Activated CD4-positive, CD25-positive, alpha-beta regulatory T cell treated with anti-CD3 and anti-CD28 coated beads, Interleukin-2, amount 50 U/mL, for 16 hours (primary cell): ENCODE results near the gene DDX5.
"Not testable (repeated sequence)": the region's sequence is repeated elsewhere in the genome, so short reads cannot be mapped to it uniquely, and the experiment has no call there.

Source experiments
- DNase-seq: peaks from one replicate; pipeline ENCODE4 v3.0.0-alpha.2; 2020; ENCODE audit warnings: low read depth, low spot score

DDX5 gene

DNA sequence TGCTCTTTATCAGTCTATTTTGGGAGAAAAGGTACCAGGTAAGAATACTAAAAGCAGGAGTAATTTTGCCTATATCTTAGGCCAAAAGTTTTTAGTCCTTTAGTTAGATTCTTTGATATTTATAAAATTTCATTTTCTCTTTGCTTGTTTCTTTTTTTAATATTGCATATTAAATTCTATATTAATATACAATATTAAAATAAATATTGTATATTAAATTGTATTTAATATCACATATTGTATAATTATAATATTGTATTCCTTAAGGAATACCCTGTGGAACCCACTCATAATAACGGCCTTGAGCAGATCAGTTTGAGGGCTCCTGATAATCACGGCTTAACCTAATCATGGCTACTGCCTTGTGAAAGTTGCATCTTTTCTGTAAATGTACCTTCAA, 2.6 kb upstream of the DDX5 start:
- DNase-seq, result no peak

DNA sequence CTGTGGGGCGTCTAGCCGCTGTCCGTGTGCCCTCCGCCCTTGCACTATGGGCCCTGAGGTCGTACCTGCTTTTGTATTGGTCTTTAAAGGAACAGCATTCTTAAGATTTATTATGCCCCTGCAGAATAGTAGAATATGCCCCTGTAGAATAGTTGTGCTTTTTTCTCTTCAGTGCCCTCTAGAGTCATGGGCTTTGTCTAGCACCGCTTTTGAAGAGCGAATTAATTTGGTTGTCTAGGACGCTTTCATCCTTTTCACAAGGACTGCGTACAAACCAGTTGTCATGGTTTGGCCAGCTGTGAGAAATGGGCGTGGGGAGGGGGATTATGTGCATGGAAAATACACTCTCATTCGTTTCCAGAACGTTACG, 1.3 kb upstream of the DDX5 start:
- DNase-seq, result peak; percentile 20

DNA sequence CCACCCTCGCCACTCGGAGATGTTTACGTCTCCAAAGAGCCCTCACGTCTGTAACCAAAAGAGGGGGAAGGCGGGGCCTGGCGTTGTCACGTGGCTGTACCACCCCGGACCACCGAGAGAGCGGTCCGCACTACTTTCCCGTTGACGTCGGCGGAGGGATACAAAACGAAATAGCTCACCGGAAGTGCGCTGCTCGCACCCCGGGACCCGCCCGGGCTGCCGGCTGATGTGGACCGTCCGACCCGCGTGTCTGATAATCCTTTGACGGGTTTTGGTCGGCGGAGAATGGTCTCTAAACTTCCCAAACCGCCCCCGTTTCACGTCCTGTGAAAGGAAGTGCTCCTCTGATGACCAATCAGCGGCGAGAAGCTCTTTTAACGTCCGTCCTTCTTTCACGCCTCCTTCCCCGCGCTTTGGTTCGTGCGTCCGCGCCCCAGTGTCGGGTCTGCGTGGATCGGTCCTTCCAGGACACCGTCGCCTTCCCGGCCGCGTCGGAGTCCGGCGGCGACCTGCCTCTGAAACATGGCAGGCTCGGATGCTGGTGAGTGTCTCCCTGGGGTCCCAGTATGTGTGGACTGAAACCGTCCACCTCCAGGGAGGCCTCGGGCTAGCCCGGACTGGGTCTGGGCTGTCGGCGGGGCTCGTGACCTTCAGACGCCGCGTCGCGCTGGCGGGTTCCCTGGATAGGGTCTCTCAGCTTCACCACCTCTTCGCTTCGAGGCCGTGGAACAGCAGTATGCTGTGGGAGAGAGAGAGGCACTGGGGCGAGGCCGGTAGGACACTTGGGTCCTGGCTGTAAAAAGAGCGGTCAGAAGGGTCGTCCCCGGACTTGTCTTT, 705 bp upstream of the DDX5 start, which contains the start of gene CEP95:
Gene CEP95 (plus strand): TSS at position 402 of the 837 bp plus-strand sequence. CDS start 121 bp downstream, at position 523.
- peak; percentile 87 for DNase-seq

DNA sequence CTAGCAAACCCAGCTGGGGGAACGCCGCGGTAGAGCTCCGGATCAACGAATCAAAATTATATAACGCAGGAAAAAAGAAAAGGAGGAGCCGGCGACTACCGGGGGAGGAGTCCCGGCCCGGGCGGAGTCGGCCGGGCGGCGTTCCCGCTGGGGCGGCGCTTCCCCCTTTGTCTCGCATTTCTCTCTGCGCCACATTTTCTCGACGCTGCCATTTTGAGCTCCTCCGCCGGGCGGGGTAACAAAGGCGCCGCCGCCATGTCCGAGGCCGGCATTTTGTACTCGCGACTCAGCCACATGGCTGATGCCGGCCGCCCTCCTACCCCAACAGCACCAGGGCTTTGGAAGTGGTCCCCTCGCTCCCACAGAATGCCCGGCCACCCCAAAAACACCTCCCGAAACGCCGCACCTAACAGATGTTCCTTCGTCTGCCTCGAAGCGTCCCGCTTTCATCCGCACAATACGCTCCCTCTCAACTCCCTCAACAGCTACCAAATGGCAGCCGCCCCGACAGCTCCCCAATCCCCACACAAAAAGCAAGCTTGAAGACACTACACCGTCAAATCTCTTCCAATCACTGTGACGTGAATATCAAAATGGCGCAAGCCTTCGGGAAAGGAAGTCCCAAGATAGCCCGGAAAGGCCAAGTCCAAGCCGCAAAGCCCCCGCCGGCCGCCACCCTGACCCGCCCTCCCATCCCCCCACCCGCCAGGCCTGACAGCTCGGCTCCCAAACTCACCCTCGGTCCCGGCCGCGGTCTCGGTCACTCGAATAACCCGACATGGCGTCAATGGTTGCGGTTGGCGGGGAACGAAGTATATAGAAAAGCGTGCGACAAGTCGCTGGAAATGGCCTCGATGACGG, 519 bp downstream of the DDX5 start:
- DNase-seq, result peak; percentile 76

DNA sequence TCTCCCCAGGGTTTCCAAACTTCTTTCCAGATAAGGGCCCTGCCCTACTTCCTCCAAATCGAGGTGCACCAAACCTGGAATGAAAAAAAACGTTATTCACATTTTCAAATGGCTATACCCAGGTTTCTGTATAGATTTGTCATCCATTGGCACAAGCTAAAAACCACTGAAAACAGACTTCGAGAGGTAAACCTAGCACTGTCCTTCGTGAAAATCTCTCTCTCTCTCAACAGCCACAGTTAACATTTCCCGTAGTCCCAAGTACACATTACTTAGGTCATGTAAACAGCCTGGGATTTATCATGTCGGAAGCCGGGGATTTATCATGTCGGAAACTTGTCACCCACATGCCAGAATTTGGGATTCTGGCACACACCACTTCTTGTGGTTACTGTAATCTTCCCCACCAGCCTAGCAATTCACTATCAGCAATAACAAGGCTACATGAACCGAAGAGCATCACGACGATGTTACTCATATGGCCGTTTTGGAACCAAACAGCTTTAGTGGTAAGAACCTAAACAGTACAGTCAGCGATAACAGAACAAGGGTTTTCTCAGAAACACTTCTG, 1.2 kb downstream of the DDX5 start:
- no peak for DNase-seq

DNA sequence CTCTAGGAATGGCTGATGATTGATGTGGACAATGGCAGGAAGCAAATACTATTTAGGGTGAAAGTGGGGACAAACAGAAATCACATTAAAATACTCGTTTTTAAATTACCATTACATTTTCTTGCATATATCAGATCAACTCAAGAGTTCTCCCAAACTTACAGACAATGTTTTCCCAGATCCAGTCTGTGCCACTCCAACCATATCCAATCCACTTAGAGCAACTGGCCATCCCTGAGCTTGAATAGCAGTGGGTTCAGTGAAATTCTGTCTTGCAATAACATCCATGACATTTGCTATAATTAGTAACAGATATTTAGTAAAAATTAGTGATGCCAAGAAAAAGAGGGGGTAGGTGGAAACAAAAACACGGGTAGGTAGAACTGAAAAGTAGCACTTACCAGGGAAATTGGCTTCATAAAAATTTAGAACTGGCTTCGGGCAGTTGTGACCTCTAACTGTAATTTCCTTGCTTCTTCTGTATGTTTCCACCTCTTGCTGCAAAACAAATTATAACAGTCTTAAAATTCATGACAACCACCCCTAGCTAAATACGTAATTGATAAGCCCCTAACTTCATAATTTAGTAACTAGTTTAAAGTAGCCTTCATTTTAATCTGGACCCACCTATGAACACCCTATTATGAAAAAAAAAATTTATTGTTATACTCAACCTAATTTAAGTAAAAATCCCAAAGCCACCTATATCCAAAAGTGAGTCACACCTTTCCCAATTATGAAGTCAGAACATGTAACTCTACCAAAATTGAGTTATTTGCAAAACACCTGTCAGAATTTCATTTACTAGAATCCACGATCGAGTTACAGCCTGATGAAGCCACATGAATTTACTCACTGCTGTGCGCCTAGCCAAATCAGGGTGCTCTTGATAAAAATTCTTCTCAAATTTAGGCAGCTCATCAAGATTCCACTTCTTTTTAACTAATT, 2.0 kb downstream of the DDX5 start:
- no peak for DNase-seq

DNA sequence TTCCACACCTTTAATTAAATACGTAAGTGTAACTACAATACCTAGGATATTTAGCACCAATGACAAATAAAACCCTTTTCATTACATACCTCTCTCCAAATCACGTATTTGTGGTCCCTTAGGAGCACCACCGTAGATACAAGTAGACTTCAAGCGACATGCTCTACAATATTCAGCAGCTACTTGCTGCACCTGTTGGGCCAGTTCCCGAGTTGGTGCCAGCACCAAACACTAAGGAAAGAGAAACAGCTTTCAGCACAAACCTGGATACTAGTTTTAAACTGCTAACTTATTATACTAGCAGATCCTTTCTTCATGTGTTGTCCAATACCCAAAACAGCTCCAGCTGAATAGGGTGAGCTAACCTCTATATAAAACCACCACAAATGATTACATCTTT, 2.7 kb downstream of the DDX5 start:
- DNase-seq, result no peak

DNA sequence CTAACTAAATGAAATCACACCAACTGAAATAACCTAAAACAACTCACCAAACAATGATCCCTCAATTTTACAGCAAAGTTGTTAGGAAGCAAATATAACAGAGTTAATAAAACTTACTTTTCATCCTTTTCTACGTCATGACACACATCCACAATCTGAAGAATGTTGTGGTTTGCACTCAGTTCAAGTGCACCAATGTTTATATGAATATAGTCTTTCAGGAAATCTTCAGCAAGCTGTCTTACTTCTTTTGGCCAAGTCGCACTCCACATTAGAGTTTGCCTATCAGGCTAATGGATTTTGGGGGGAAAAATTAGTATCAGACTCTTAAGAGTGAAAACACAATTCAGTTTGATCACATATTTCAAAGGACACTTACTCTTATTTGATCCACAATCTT, 3.3 kb downstream of the DDX5 start:
- no peak for DNase-seq

DNA sequence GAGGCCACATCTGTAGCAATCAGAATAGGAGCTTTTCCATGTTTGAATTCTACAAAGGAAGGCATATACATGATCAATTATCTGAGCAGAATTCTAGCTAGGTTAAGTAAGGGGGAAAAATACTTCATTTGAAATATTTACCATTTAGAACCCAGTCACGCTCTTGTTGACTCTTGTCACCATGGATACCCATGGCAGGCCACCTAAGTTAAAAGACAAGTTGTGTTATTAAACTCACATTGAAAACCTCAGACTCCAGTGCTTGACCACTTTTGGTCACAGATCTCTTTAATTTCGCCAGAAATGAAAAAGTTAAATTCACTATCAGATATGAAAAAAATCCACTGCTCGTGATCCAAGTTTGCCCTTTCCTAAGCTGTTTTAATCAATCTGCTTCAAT, 4.1 kb downstream of the DDX5 start:
- DNase-seq, result no peak

DNA sequence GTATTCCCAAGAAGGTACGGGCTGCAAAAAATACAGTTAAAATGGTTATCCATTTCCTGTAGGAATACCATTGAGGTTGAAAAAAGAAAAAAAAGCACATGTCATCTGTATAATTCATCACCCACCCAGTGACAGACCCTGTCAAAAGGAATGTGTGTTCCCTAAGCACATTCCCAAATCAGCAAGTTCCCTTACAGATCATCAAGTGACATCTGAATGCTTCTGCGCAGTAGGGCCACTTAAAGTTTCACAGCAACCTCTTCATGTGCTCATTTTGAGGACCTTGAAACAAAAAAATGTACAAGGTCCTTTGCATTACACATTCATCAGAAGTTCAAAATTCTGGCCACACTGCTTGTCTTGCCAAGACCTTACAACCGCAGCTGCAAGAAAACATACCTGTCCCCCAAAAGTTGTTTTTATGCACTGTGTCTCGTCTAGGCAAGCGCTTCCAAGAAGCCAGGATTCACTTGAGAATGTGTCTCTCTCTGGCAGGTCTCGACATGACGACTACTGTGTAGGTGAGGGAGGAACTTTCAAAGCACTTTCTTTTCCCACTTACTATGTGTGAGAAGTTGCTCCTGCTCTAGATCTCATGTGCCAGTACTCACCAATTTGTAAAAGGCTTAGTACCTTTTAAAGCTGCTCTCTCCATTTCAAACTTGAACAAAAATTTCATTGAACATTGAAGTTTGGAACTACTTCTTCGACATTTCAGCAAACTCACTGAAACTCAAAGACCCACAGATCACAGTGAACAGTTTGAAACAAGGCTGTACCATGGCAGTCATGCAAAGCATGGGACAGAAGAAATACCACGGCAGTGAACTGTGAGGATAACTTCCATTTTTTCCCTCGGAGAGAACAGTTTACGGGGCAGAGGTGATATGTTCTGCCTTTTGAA, 5.0 kb downstream of the DDX5 start:
- no peak for DNase-seq

DNA sequence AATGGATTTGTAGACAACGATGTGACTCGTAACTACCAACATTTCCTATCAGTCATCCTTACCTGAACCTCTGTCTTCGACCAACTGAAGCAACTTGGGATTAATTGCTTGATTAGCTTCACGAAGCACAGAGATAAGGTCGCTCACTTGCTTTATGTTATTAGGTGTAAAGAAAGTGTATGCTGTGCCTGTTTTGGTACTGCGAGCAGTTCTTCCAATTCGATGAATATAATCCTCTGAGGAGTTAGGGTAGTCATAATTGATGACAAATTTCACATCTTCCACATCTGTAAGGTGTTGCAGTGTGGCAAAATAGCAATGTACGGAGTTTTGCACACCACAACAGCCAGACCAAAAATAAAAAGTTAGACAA, 5.6 kb downstream of the DDX5 start:
- no peak for DNase-seq

DNA sequence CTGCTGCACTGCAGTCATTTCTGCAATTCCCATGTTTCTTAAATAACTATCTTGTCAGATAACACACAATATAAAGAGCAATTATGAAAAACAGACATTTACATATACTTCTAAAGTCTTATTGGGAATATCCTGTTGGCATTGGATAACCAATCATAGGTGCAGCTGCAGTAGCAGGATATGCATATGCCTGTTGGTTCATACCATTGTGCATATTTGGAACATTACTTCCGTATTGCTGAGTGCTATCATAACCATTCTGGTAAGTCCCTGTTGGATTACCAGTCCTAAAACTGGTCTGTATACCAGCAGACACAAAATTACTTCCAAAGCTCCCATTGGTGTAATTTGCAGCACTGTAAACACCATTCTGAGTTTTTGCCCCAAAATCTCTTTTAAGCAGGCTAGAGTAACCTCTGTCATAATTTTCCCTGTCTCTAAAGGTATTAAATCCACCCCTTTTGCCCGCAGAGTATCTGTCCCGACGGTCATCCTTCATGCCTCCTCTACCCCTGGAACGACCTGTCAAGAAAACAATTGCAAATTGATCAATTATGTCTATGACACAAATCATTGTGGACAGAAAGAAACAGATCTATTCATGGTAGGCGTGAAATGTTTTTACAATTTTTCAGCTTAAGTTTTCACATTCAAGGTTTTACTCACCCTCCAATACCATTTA, 6.1 kb downstream of the DDX5 start:
- DNase-seq, result no peak

DNA sequence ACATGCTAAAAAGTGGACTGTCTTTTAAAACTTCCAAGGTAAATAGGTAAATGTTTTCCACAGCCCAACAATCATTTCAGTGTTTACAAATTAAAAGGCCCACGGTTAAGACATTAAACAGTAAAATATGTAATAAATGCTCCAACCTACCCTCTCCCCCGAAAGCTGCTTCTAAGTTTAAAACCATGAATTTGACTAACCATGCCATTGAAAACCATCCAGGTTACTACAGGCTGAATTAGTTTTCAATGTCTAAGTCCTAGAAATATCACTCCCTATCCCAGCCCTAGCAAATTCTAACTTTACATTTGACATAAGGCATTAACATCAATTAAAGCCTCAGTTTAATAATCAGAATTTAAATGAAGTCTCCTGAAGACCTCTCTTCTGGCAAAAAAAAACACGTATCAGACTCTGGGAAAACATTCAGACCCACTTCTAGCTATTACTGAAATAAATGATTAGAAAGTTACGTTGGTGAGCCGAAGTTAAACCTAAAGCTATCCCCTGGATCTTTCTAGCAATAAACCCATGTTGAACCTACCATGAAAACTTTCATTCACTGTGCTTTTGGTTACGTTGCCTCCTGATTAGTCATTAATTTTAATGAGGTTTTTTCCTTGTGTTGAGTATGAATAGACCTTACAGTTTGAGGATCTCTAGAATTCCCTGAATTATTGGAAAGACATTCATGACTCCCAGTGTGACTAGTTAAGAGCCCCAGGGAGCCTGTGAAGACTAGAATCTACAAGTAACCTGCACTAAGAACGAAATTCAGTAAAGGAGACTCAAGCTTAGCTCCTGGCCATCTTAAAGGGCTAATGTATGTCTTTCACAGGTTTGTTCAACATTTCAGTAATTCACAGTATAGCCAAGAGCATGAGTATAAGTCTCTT, 7.5 kb downstream of the DDX5 start:
- DNase-seq, result no peak

DNA sequence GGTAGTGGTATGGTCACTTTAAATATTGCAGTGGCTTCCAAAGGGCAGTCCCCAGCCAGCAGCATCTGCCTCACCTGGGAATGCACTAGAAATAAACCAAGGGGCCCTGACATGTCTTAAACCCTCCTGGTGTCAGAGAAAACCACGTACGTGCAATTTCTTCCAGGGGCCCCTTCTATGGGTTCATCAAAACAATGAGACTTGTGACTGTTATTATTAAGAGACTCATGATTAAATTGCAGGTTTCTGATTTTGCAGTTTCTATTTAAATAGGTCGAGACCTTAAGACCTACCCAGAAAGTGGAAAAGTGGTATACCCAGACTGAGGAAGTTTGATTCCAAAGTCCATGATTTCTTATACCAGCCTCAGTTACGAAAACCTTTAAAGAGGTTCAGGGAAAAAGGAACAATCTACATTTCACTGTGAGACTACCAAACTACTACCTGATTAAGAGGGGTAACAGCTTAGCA, 8.5 kb downstream of the DDX5 start:
- DNase-seq, result no peak

DNA sequence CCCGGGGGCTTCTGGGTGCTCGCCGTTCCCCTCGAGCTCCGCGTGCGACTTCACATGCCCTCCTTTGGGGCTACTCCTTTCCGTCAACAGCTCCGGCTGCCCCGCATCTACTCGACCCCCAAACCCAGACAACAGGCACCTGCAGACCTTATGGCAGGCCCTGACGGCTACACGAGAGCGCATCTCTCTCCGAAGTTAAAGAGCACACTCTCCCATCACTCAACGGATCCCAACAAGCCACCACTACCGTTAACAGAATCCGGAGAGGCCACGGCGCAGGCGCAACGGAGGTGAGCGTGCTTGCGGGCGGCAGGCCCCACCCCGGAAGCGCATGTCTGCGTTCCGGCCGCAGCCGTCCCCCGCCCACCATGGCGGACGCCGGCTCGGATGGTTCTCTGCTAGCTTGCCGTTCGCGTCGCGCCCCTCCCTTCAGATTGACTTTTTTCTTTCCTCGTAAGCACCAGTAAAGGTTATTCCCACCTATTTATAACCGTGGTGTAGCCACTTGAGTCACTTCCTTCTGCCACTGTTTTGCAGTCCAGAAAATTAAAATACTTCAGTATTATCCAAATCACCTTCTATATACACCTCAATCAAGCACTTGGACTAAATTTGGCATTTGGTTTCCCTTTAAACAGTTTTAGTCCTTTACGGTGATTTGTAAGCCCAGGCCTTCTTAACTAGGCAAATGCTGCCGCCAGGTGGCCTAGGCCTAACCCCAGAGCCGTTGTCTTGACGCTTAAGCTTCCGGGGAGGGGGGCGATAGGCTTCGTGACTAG, 9.1 kb downstream of the DDX5 start, which contains the start of gene POLG2:
Gene POLG2 (minus strand): TSS at position 269 of the 779 bp plus-strand sequence. CDS start 86 bp downstream, at position 183.
- DNase-seq, result peak; percentile 90

DNA sequence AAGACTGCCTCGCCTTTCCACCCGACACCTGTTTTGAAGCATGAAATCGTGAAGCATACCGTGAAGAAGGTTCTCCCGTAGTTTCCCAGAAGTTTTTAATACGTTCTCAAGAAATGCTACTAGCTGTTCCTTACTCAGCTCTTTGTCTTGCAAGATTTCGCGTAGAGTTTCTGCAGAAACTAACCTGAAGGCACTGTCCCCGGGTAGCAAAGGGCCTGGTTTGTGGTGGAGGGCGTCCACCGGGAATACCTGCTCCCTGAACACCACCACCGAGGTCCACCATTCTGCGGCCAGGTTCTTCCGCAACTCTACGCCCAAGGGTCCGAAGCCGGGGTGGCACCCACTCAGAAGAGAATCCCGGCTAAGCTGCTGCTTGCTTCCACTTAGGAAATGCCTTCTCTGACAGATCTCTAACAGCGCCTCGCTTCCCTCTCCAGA, 9.7 kb downstream of the DDX5 start:
- DNase-seq, result no peak

DNA sequence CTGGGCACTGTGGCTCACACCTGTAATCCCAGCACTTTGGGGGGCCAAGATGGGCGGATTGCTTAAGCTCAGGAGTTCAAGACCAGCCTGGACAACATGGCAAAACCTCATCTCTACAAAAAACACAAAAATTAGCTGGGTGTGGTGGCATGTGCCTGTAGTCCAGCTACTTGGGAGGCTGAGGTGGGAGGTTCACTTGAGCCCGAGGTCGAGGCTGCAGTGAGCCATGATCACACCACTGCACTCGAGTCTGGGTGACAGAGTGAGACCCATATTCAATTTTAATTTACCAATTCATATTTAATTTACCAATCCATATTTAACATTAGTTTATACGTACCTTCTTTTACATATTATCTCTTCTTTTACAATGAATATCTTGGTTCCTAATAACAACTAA, 10.8 kb downstream of the DDX5 start:
- not testable (repeated sequence) for DNase-seq

DNA sequence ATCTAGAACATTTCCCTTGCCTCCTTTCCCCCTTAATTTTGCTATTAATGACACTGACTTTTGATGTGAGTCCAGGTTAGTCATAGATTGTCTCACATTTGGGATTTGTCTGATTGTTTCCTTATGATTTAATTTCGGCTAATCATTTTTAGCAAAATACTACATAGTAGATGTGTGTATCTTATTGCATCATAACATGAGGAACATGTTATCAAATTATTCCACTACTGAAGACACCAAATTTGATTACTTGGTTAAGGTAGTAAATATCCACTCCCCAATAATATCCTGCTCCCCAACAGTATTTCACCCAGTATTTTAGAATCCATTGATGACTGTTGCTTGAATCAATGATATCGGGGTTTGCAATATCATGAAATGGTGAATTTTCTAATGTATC, 12.0 kb downstream of the DDX5 start:
- no peak for DNase-seq
